ENCODE data around the gene POU5F1. TPM values are rescaled to one million over a fixed set of nuclear protein-coding genes. Genes with fewer than 3 reads are reported as not detected.
"Not testable (repeated sequence)": the region's sequence is repeated elsewhere in the genome, so short reads cannot be mapped to it uniquely, and the experiment has no call there.

Gene POU5F1
- 0.51 TPM for total RNA-seq
- long read RNA-seq: 0 reads

GRCh38 chr6:31170600-31170881, at the start of gene POU5F1:
TSS of gene POU5F1 (minus strand) at chr6:31170682. CDS start at chr6:31170620, 62 bp downstream.
- ATAC-seq: no peak
- intact Hi-C loops (cut with DNase I): no loop called here

GRCh38 chr6:31216208-31216898, 45.9 kb upstream of the POU5F1 start:
- DNase-seq (ENCODE audit: missing footprints) (no peak), ATAC-seq (peak; percentile 68)
- intact Hi-C loops (cut with DNase I): no loop called here

More at GRCh38 chr6:31170600-31170881, at the start of gene POU5F1:
- no peak for DNase-seq (ENCODE audit: missing footprints)

- ATAC-seq; intact Hi-C loops (cut with DNase I); DNase-seq (ENCODE audit: missing footprints): not testable (repeated sequence)
Observed at GRCh38 chr6:31215216-31215615, 44.7 kb upstream of the POU5F1 start.

- DNase-seq (ENCODE audit: missing footprints) (no peak), ATAC-seq (no peak)
- intact Hi-C loops (cut with DNase I): no loop called here
Observed at GRCh38 chr6:31214516-31214915, 44.0 kb upstream of the POU5F1 start.

- DNase-seq (ENCODE audit: missing footprints) (no peak), ATAC-seq (no peak)
- intact Hi-C loops (cut with DNase I): no loop called here
Observed at GRCh38 chr6:31210741-31211532, 40.5 kb upstream of the POU5F1 start.

- DNase-seq (ENCODE audit: missing footprints) (no peak), ATAC-seq (peak; percentile 82)
- intact Hi-C loops (cut with DNase I): no loop called here
Observed at GRCh38 chr6:31210123-31210522, 39.6 kb upstream of the POU5F1 start.

- DNase-seq (ENCODE audit: missing footprints) (no peak), ATAC-seq (no peak)
- intact Hi-C loops (cut with DNase I): no loop called here
Observed at GRCh38 chr6:31209137-31209536, 38.7 kb upstream of the POU5F1 start.

- intact Hi-C loops (cut with DNase I): no loop called here
- ATAC-seq (no peak), DNase-seq (ENCODE audit: missing footprints) (no peak)
Observed at GRCh38 chr6:31208506-31208905, 38.0 kb upstream of the POU5F1 start.

- DNase-seq (ENCODE audit: missing footprints) (no peak), ATAC-seq (no peak)
- intact Hi-C loops (cut with DNase I): no loop called here
Observed at GRCh38 chr6:31205638-31206037, 35.2 kb upstream of the POU5F1 start.

- no peak for ATAC-seq
- intact Hi-C loops (cut with DNase I): no loop called here
Observed at GRCh38 chr6:31204751-31205145, 34.3 kb upstream of the POU5F1 start.

GRCh38 chr6:31203345-31203979, 33.0 kb upstream of the POU5F1 start:
- DNase-seq (ENCODE audit: missing footprints): no peak
- intact Hi-C loops (cut with DNase I): no loop called here
- no peak for ATAC-seq

More at GRCh38 chr6:31204751-31205145, 34.3 kb upstream of the POU5F1 start:
- DNase-seq (ENCODE audit: missing footprints): no peak

GRCh38 chr6:31202259-31203166, 32.0 kb upstream of the POU5F1 start:
- intact Hi-C loops (cut with DNase I): no loop called here

GRCh38 chr6:31199105-31199452, 28.6 kb upstream of the POU5F1 start:
- intact Hi-C loops (cut with DNase I): loop anchor here (2.0 kb wide), 1 partner anchor 74 kb away; the partner anchor contains the start of gene HLA-C
- ATAC-seq; DNase-seq (ENCODE audit: missing footprints): not testable (repeated sequence)

More at GRCh38 chr6:31202259-31203166, 32.0 kb upstream of the POU5F1 start:
- ATAC-seq (no peak), DNase-seq (ENCODE audit: missing footprints) (no peak)

GRCh38 chr6:31197559-31198305, 27.2 kb upstream of the POU5F1 start:
- intact Hi-C loops (cut with DNase I): loop anchor here (1.0 to 2.0 kb wide), 2 partner anchors 75 to 170 kb away; partner anchors contain the start of gene HLA-C
- ATAC-seq: peak; percentile 91
- peak; percentile 96 for DNase-seq (ENCODE audit: missing footprints)

- intact Hi-C loops (cut with DNase I): loop anchor here (1.0 kb wide), 1 partner anchor 171 kb away; no protein-coding TSS in a partner anchor
- not testable (repeated sequence) for DNase-seq (ENCODE audit: missing footprints); ATAC-seq
Observed at GRCh38 chr6:31196251-31197022, 26.0 kb upstream of the POU5F1 start.

- DNase-seq (ENCODE audit: missing footprints); ATAC-seq; intact Hi-C loops (cut with DNase I): not testable (repeated sequence)
Observed at GRCh38 chr6:31195308-31195979, 25.0 kb upstream of the POU5F1 start.

Measured in Right ventricle myocardium inferior (tissue), 1 donor.